GM23248 (cell line): ENCODE results near the gene KLF13.

ENCODE experiments used
- EZH2 ChIP-seq: fragments of 200-600 bp; sonication (generic); IDR thresholded peaks from 2 replicates; pipeline ENCODE4 v1.6.1; 2018; ENCODE audit warnings: antibody characterized with exemption, mild to moderate bottlenecking; ENCODE audit not compliant: insufficient read depth, poor library complexity, severe bottlenecking
- EZH2phosphoT487 ChIP-seq: fragments of 200-600 bp; sonication (generic); IDR thresholded peaks from 2 replicates; pipeline ENCODE4 v1.6.1; 2018; ENCODE audit warnings: antibody characterized with exemption, moderate library complexity, mild to moderate bottlenecking, low read depth; ENCODE audit not compliant: insufficient read depth

DNA sequence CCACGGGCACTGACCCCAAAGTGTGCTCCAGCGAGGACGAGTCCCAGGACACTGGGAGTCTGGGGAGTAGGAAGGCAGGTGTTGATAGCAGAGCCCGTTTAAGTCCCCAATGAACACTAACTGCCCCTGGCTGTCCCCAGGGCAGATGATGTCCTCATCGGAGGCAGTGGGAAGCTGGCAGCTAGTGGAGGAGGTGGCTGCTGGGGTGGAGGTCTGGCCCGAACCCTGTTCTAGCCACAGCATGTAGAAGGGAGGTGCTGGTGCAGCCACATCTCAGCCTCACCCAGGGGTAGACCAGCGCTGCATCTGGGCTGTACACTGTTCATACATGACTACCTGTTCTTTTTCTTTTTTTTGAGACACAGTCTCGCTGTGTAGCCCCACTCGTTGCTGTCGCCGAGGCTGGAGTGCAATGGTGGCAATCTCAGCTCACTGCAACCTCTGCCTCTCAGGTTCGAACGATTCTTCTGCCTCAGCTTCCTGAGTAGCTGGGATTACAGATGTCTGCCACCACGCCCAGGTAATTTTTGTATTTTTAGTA, 51.8 kb downstream of the KLF13 start:
- no peak for TF ChIP-seq EZH2phosphoT487
- TF ChIP-seq EZH2 = no peak
